Upper lobe of right lung (tissue), 1 donor: ENCODE data around the gene HDAC10. TPM values are rescaled to one million over a fixed set of nuclear protein-coding genes. Genes with fewer than 3 reads are reported as not detected.
"Not testable (repeated sequence)": the region's sequence is repeated elsewhere in the genome, so short reads cannot be mapped to it uniquely, and the experiment has no call there.

Experiments
- ATAC-seq: fragments of 200-7000 bp; cut with Tn5 transposase; one replicate; pipeline ENCODE4 v1.9.1; 2020; ENCODE audit warnings: mild to moderate bottlenecking, moderate library complexity
- DNase-seq: peaks from one replicate; pipeline ENCODE4 v3.0.0-alpha.2; 2020
- H3K27ac ChIP-seq: fragments of 200-600 bp; one replicate; pipeline ENCODE4 v1.8.0; 2022
- H3K27me3 ChIP-seq: fragments of 200-600 bp; one replicate; pipeline ENCODE4 v1.8.0; 2022; ENCODE audit warnings: mild to moderate bottlenecking
- H3K36me3 ChIP-seq: fragments of 200-600 bp; one replicate; pipeline ENCODE4 v1.8.0; 2022
- H3K4me1 ChIP-seq: fragments of 200-600 bp; one replicate; pipeline ENCODE4 v1.8.0; 2022
- H3K4me3 ChIP-seq: fragments of 200-600 bp; one replicate; pipeline ENCODE4 v1.8.0; 2022; ENCODE audit warnings: mild to moderate bottlenecking
- H3K9me3 ChIP-seq: fragments of 200-600 bp; one replicate; pipeline ENCODE4 v1.8.0; 2022
- CTCF ChIP-seq: fragments of 200-600 bp; IDR thresholded peaks from one replicate; pipeline ENCODE4 v1.8.0; 2022; ENCODE audit warnings: antibody characterized with exemption
- intact Hi-C: fragments of 100-400 bp; cut with DNase I; formaldehyde crosslinking; loops from one replicate; pipeline ENCODE4 v1.11.0; 2022
- total RNA-seq: library from RNA; stranded (reverse); fragmentation: NEBNext Ultra II Directional; extraction: Animal tissue kit (Norgen Biotek cat#: 25700); gene quantifications from one replicate; pipeline ENCODE4 v1.2.1, GENCODE V29; 2021
- donor health status: DM: no; HTN: yes; CAD: no; lungs with severe emphysema.

Gene HDAC10
- total RNA-seq, 1 donor from 2014 or later, result 48.9 TPM

GRCh38 chr22:50208939-50209892 is 41.8 kb downstream of the HDAC10 start:
- Histone ChIP-seq H3K27ac (no peak overlapping the region), H3K27me3 (no peaks in the 10 kb centered on the region), H3K36me3 (peaks cover 74% of the 10 kb centered on the region), H3K9me3 (no peaks in the 10 kb centered on the region), H3K4me1 (peaks cover 9% of the 10 kb centered on the region), H3K4me3 (no peak overlapping the region)
- TF ChIP-seq CTCF, result no peak
- ATAC-seq (peak; percentile 1), DNase-seq (no peak)
- intact Hi-C loops, result no loop called here

DNA sequence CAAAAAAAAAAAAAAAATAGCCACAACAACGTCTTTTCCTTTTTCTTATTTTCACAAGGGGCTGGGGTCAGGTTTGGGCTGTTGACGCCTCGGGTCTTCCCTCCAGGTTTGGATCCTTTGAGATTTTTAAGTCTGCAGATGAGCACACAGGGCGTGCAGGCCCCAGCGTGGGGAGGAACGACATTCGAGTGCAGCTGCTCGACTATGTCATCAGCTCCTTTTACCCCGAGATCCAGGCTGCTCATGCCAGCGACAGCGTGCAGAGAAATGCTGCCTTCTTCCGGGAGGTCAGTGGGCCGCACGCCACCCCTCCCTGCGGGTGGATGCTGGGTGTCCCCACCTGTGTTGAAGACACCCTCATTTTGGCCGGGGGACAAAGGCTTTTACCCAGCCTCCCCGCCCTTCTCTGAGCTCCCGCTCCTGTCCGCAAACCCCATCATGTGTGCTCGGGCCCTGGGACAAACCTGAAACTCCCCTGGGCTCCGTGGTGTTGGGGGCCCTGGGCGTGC is 42.6 kb downstream of the HDAC10 start:
- peaks cover 66% of the 10 kb centered on the region for H3K36me3 ChIP-seq
- intact Hi-C loops, result no loop called here
- DNase-seq (no peak), ATAC-seq (no peak)
- no peaks in the 10 kb centered on the region for H3K27me3 ChIP-seq
- no peak for TF ChIP-seq CTCF
- peaks cover 9% of the 10 kb centered on the region for H3K4me1 ChIP-seq
- no peak overlapping the region for H3K27ac ChIP-seq
- H3K9me3 ChIP-seq, result no peaks in the 10 kb centered on the region
- H3K4me3 ChIP-seq, result no peak overlapping the region

- Histone ChIP-seq H3K9me3 (no peaks in the 10 kb centered on the region), H3K4me1 (peaks cover 10% of the 10 kb centered on the region), H3K4me3 (no peak overlapping the region), H3K36me3 (peaks cover 58% of the 10 kb centered on the region), H3K27ac (no peak overlapping the region), H3K27me3 (no peaks in the 10 kb centered on the region)
- intact Hi-C loops, result no loop called here
- no peak for TF ChIP-seq CTCF
- ATAC-seq (peak; percentile 3), DNase-seq (no peak)
Measured at GRCh38 chr22:50207383-50208140, 43.5 kb downstream of the HDAC10 start.

- H3K27ac ChIP-seq, result no peak overlapping the region
- ATAC-seq, result peak; percentile 77
- peak; percentile 49 for TF ChIP-seq CTCF
Measured at GRCh38 chr22:50206599-50206998, 44.5 kb downstream of the HDAC10 start.

DNA sequence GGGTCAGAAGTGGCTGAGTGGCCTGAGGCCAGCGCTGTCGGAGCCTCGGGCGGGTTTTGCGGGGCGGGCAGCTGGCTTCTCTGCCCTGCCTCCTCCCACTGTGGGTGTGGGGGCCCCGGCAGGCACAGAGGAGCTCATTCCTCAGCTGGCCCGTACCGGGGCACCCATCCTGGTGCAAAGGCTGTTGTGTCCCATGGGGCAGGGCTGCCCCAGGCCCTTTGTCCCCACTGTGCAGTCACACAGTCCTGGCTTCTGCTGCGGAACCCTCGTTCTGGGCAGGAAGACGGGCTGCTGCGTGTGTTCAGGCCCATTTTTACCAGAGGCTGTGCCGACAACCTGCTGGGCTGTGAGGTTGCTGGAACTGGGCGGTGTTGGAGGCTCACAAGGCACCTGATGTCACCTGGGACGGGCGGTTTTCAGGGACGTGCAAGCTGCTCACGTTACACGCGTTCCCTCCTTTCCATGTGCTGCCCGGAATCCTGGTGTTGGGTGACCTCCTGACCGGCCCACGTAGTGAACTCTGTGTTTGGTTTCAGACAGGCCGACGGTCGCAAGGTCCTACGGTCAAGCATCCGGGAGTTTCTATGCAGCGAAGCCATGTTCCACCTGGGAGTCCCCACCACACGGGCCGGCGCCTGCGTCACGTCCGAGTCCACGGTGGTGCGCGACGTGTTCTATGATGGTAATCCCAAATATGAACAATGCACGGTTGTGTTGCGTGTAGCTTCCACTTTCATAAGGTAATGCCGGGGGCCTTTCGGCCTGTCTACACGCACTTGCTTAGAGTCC is 45.1 kb downstream of the HDAC10 start:
- no peak for TF ChIP-seq CTCF
- ATAC-seq, result no peak

More at GRCh38 chr22:50206599-50206998, 44.5 kb downstream of the HDAC10 start:
- peaks cover 16% of the 10 kb centered on the region for H3K4me1 ChIP-seq
- DNase-seq, result peak; percentile 86
- intact Hi-C loops, result no loop called here
- H3K36me3 ChIP-seq, result peaks cover 48% of the 10 kb centered on the region
- no peaks in the 10 kb centered on the region for H3K27me3 ChIP-seq
- no peaks in the 10 kb centered on the region for H3K9me3 ChIP-seq
- no peak overlapping the region for H3K4me3 ChIP-seq

DNA sequence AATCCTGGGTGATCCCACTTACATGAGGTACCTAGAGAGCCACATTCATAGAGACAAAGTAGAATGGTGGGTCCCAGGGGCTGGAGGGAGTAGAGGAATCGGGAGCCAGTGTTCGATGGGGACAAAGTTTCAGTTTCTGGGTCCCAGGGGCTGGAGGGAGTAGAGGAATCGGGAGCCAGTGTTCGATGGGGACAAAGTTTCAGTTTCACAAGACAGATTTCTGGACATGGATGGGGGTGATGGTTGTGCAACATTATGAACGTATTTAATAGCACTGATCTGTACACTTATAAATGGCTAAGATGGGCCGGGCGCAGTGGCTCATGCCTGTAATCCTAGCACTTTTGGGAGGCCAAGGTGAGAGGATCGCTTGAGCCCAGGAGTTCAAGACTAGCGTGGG is 46.1 kb downstream of the HDAC10 start:
- H3K36me3 ChIP-seq, result peaks cover 34% of the 10 kb centered on the region
- H3K27ac ChIP-seq, H3K4me3 ChIP-seq, intact Hi-C loops, H3K9me3 ChIP-seq, DNase-seq, ATAC-seq, H3K27me3 ChIP-seq: not testable (repeated sequence)
- peaks cover 17% of the 10 kb centered on the region for H3K4me1 ChIP-seq

More for the DNA sequence above, 45.1 kb downstream of the HDAC10 start:
- Histone ChIP-seq H3K9me3 (no peaks in the 10 kb centered on the region), H3K27me3 (no peaks in the 10 kb centered on the region), H3K4me1 (peaks cover 16% of the 10 kb centered on the region), H3K27ac (no peak overlapping the region), H3K36me3 (peaks cover 42% of the 10 kb centered on the region), H3K4me3 (no peak overlapping the region)
- DNase-seq, result no peak
- intact Hi-C loops, result no loop called here
